Bronchial epithelial cell (primary cell): Measurements from ENCODE around the gene NDUFV1. TPM values are rescaled to one million over a fixed set of nuclear protein-coding genes. Genes with fewer than 3 reads are reported as not detected.
A peak's percentile ranks its signal among the peaks of the same experiment; 100 is the strongest.

Source experiments
- DNase-seq: peaks from one replicate; pipeline ENCODE4 v3.0.0-alpha.2; 2010; ENCODE audit warnings: low read depth
- FAIRE-seq: peaks from 2 replicates; lab custom pipeline; 2011; peaks lifted over from hg19 to GRCh38; lab: Jason Lieb, UNC
- H3K27me3 ChIP-seq: 2 replicates; pipeline ENCODE4 v1.5.1; 2011; ENCODE audit warnings: low read length; ENCODE audit not compliant: control insufficient read depth, insufficient read depth
- H3K36me3 ChIP-seq: 2 replicates; pipeline ENCODE4 v1.5.1; 2011; ENCODE audit warnings: low read length; ENCODE audit not compliant: control insufficient read depth, insufficient read depth
- H3K4me3 ChIP-seq: 2 replicates; pipeline ENCODE4 v1.5.1; 2011; ENCODE audit warnings: mild to moderate bottlenecking, low read depth, low read length, control low read depth
- CTCF ChIP-seq: IDR thresholded peaks from 2 replicates; pipeline ENCODE4 v1.5.1; 2011; ENCODE audit warnings: mild to moderate bottlenecking, moderate library complexity, low read length, control low read depth, inconsistent platforms; ENCODE audit not compliant: insufficient read depth, severe bottlenecking
- total RNA-seq: library from RNA; depleted of rRNA; stranded (reverse); fragments of >200 nt; gene quantifications from 2 replicates; pipeline ENCODE4 v1.2.1, GENCODE V29; 2014

NDUFV1 gene
- total RNA-seq, 1 donor from 2014 or later, result 252 TPM

- H3K36me3 ChIP-seq, result peaks cover 24% of the 10 kb centered on the region
- peak overlapping the region; percentile 97 for H3K4me3 ChIP-seq
- no peaks in the 10 kb centered on the region for H3K27me3 ChIP-seq
- FAIRE-seq (no peak), DNase-seq (no peak)
- no peak for TF ChIP-seq CTCF
Measured at GRCh38 chr11:67607507-67607906, 771 bp downstream of the NDUFV1 start.

GRCh38 chr11:67608486-67608885 is 1.8 kb downstream of the NDUFV1 start:
- no peak for FAIRE-seq
- TF ChIP-seq CTCF, result no peak
- DNase-seq, result no peak
- Histone ChIP-seq H3K4me3 (no peak overlapping the region), H3K36me3 (peaks cover 26% of the 10 kb centered on the region), H3K27me3 (no peaks in the 10 kb centered on the region)

GRCh38 chr11:67609316-67609715 is 2.6 kb downstream of the NDUFV1 start:
- Histone ChIP-seq H3K27me3 (no peaks in the 10 kb centered on the region), H3K4me3 (no peak overlapping the region), H3K36me3 (peaks cover 26% of the 10 kb centered on the region)
- no peak for DNase-seq
- no peak for FAIRE-seq
- TF ChIP-seq CTCF, result no peak

GRCh38 chr11:67610302-67610868 is 3.6 kb downstream of the NDUFV1 start:
- no peak for TF ChIP-seq CTCF
- H3K36me3 ChIP-seq, result peaks cover 26% of the 10 kb centered on the region
- no peaks in the 10 kb centered on the region for H3K27me3 ChIP-seq
- DNase-seq, result no peak
- FAIRE-seq, result no peak
- no peak overlapping the region for H3K4me3 ChIP-seq

GRCh38 chr11:67611165-67611564 is 4.4 kb downstream of the NDUFV1 start:
- TF ChIP-seq CTCF, result no peak
- no peak for FAIRE-seq
- Histone ChIP-seq H3K27me3 (peaks cover under 1% of the 10 kb centered on the region), H3K4me3 (no peak overlapping the region), H3K36me3 (peaks cover 26% of the 10 kb centered on the region)
- DNase-seq, result no peak
